Measurements from ENCODE around the gene LRRN2.

The LRRN2 gene

DNA sequence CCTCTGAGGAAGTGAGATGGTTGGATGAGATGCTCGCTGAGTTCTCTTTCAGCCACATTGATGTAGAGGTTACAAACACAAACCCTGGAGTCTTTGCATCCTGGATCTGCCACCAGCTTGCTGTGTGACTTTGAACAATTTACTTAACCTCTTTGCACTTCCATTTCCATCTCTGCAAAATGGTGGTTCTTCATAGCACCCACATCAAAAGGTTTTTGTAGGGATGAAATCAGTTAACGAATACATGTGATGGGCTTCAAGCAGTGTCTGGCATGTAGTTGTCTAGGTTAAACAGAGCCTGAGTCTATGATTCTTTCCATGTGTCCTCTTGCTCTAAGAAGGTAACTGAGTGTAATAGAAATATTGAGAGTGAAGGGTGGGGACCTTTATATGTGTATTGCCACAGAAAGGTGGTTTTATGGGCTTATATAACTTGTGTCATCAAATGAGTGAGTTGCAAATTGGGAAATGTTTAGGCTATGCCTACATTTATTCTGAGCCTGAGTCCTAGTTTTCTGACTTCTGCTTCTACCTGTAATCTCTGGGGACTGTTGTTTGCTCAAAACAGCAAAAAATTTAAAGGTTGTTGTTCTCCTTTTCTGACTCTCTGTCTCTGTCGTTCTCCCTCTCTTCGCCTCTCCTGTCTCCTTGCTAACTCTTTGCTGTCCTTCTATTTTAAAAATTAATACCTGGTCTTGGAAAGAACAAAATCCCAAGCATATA lies 27.3 kb upstream of the LRRN2 start:
- DNase-seq (ENCODE audit: low spot score), result no peak

DNA sequence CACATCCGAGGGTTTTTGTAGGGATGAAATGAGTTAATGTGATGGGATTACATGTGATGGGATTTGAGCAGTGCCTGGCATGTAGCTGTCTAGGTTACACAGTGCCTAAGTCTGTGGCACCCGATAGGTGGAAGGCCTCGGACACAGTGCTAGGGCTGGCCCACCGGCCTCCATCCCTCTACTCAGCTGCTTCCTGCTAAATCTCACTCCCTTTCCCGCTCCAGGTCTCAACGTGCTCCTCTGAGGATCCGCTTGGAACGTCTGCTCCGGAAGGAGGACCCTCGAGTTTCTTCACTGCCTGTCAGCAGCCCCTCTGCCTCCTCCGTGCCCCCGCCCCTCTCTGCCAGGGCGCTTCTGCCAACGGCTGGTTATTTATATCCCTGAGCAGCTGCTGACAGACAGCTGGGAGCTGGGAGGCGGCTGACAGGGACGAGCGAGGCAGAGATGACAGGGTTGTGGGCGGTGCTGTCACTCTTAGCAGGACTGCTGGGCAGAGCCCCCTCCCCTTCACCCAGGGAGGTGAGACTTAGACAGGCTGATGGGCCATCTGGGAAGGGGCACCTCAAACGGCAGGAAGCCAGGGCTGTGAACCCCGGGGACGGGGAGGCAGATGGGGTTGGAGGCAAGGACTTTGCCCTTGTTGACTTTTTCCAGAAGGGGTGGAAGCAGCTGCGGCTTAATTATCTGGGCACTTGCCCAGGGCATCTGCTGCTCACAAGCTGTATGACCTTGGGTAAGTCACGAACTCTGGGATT lies 26.6 kb upstream of the LRRN2 start:
- DNase-seq (ENCODE audit: low spot score), result no peak

DNA sequence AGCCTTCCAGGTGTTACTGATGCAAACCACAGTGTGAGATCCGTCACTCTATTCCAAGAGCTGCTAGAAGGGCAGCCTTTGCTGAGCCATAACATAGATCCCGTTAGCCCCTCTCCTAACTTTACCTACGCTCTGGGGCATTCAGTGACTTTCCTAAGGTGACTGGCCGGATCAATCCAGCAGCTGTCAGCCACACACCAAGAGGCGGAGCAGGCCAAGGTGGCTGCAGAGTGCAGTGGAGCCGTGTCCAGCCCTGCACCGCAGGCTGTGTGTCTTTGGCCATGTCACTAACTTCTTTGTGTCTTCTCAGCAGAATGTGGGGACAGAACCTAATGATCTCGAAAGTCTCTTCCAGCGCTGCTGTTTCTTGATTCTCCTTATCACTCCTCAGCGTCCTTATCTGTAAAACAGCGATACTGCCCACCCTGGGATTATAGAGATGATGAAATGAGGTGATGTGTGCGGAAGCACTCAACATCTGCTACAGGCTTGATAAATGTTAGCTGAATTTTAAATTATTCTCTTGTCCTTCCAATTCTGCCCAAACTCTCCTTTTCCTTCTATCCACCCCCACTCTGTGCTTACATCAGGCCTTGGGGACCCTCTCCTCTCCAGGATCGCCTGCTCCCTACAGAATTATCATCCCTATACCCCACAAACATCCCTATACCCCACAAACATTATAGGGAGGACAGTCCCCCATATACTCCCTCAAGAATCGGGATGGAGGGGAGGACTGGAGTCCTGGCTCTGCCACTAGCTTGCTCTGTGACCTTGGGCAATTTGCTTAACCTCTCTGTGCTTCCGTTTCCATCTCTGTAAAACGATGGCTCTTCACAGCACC lies 25.8 kb upstream of the LRRN2 start:
- DNase-seq (ENCODE audit: low spot score), result no peak

DNA sequence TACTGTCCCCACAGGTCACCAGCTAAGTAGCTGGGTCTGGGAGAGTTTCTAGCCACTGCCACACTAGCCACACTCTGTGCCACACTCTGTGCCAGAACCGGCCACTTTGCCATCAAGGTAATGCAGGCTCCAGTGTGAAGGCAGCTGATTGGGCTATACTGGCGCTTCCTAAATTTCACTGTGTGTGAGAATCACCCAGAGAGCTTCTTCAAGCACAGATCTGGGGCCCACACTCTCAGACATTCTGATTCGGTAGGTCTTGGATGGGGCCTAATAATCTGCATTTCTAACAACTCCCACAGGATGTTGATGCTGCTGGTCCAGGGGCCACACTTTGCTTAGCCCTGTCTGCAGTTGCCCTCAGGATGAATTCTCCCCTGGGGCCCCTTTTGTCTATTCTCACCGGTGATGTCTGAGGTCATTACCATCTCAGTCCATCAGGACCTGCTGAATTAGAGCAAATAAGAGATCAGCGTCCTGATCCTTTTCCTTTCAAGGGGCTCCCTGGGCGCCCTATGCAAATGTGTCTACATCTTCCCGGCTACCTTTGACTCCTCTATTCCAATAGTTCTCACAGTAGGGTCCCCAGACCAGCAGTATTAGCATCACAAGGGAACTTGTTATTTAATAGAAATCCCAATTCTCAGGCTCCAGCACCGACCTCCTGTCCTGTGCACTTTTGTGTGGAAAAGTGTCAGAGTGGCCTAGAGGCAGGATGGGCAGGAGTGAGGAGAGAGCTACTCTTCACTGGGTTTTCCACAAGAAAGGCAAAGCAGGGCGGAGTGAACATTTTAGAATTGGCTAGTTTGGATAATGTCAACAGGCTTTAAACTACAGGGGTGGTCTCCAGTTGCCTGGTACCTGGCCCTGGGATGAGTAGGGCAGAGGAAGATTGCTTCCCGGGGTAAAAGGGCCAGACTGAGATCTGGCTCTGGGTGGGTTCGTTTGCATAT lies 24.7 kb upstream of the LRRN2 start:
- DNase-seq (ENCODE audit: low spot score), result no peak

DNA sequence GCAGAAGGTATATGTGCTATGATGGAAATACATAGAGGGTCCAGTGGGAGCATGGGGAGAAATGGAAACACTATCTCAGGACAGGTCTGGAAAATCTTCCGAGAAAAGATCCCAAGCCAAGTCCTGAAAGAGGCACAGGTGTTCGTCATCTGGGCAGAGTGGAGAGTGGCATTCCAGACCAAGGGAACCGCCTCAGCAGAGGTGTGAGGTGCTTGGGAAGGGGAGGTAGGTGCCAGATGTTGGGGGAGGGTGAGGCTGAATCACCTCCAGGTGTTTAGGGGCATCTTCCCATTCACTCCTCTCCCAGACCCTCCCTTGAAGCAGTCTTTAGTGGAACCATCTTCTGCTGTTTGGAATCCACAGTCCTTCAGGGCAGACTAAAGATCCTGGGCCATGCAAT lies 23.5 kb upstream of the LRRN2 start:
- no peak for DNase-seq (ENCODE audit: low spot score)

DNA sequence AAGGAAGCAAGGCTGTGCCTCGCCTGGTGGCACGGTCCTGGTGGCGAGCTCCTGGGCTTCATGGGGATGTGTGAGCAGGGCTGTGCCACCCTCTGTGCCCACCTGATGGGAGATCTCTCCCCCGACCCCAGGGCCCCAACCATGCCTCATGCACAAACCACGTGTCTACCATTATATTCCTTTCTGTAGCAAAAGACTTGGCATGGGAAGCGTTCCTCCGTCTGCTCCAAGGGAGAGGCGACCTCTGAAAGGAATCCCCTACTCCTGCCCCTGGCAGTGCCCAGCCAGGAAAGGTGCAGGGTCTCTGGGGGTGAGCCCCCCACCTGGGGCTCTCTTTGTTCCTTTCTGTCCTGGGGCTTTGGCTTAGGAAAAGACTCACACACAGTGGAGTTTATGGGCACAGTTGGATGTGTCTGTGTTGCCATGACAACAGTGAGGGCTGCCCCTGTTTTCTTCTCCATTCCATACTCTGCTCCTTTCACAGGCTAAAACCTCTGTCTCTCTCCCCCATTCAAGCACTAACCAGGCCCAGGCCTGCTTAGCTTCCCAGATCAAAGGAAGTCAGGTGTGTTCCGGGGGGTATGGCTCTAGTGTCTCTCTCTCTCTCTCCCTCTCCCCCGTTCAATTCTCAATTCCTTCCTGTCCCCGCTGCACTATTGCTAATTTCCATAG lies 21.4 kb upstream of the LRRN2 start:
- no peak for DNase-seq (ENCODE audit: low spot score)

DNA sequence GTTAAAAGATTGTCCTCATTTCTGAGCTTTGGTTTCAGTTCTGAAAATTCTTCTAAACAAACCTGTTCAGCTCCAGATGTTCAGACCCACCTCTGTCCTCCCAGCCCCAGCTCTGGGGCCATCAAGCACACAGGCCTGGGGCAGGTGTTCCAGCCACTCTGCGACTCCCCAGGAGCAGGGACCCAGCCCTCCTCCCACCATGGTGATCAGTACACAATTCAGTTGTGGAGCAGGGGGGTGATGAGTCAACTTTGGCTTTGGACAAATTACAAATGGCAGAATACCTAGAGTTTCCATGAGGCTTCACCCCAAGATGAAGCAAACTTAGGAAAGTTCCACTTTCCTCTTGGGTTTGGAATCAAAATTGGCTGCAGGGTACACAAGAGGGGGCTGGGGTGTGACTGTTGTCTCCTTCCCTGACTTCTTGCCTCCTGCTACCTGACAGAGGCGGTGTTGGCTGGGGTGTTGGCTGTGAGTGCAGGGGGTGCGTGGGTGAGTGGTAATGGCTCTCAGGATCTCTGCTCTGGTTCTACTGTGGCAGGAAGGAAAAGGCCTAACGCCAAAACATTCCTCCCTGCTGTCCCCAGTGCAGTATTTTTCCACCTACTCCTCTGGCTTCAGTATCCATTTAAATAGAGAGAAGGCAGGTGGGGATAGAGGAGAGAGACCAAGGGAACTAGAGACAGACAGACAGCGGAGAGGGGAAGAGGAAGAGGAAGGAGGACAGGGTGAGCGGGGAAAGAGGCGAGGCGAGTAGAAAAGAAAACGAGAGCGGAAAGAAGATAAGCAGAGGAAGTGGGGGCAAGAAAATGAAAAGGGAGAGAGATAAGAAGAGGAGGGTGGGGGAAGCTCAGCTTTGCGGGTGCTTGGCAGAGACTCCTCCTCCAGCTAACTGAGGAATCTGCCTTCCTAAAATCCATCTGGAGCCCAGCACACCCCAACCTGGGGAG lies 20.6 kb upstream of the LRRN2 start:
- DNase-seq (ENCODE audit: low spot score), result no peak

DNA sequence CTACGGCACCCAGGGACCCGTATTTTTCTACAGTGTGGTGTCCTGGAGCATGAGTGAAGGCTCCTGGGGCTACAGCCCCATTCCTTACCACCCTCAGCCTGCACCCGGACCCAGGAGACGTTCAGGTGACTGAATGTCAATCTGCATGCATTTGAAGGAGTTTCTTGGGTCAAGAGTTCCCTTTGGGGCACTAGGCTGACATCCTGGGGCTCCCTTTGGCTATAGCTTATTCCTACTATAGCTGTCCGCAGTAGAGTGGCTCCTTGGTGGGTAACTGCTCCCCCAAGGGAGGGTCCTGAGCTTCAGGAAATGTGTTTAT lies 19.9 kb upstream of the LRRN2 start:
- DNase-seq (ENCODE audit: low spot score), result no peak

DNA sequence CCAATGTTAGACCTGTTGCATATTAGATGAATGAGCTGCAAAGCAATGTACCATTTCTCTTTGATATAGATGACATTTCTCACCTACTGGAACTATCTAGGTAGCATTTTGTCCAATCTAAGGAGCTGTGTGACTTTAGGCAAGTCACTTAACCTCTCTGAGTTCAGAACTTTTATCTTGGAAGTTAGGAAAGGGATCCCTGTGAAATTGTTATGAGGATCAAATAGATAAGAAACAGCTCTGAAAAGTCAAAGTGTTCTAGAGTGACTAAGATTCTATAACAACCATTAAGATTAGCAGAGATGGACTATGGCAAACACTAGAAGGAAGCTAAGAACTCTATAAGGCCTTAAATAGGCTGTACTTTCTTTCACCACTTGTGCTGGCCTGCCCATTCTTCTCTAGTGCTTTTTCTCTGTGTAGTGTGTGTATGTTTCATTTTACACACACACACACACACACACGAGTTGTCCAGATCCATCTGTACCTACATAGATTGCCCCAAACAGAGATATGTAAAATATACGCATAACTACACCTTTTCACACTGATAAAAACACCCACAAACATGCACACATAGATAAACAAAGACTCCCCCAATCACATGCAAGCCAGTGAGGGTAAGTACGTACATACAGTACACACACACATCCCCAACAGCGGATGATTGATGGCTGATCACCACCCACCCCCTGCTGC lies 19.4 kb upstream of the LRRN2 start:
- DNase-seq (ENCODE audit: low spot score), result no peak

DNA sequence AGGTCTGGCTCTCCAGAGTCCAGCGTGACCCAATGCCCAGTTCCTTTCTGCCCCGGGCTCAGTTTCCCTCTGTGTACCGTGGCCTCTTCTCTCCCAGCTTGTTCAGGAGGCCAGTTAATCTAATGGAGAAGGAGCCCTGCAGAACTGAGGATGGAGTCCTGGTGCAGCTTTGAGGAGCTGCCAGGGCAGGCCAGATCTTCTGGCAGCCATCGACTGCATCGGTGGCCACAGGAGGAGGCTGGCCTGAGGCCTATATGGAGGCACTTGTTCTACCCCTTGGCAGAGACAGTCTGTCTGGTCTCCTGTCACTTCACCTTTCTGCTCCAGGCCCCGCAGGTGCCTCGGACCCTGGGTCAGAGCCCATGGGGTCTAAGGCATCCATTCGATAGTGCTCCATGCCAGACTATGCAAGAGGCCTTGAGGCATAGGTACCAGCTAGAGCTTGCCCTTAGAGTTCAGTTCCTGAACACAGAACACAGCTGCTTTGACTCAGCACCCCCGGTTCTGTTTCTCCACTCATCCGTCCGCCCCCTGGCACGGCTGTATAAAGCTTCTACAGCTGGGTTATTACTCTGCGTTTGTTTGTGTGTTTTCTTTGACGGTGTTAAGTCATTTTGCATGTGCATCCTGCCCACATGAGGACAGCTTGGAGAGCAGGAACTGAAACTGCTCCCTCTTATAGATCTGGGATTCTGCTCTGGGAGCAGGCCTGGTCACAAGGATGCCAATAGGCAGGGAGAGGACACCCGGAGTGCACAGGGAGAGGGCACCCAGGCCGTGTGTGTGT lies 18.5 kb upstream of the LRRN2 start:
- DNase-seq (ENCODE audit: low spot score), result no peak

DNA sequence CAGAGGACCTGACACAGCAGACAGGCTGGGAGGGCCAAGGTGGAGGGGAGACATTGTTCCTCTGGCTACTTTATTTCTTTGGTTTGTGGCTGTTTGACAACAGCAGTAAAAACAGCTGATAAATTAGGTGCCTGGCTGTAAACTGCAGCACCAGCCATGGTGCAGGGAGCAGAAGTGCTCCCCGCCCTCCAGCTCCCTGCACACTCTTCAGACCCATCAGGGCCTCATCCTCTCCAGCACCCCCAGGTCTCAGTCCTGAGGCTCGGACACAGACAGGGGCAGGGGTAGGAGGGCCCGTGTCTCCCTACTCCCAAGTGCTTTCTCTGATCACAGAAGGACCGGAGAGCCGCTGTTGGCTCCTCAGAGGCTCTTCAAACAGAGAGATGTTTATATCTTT lies 17.7 kb upstream of the LRRN2 start:
- DNase-seq (ENCODE audit: low spot score), result no peak

DNA sequence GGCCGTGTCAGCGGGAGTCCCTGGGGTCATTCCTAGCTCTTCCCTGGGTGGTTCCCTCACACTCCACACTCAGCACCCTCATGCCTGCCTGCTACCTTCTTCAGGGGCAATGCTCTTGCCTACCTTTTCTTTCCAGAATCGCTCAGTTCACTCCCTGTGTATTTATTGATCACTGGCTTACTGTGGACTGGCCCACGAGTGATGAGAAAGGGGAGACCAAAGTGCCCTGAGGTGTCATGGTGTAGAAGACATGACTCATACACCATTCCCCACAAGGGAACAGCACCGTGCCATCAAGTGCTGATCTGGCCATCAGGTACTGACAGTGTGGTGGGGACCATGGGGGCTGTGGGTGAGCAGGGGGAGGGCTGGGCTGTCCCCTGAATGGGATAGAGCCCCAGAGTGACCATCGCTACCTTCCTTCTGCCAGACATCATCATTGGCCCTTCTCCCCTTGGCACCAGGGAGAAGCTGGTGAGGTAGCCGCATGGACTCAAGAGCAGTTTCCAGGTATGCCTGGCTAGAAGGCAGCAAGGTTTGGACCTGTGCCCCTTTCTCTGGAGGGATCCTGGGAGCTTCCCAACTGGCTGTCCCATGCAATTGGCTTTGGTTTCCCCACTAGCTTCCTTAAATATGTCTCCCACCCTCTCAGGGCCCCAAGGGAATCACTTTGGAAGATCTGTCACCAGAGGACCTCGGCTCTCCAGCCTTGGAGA lies 17.2 kb upstream of the LRRN2 start:
- no peak for DNase-seq (ENCODE audit: low spot score)

DNA sequence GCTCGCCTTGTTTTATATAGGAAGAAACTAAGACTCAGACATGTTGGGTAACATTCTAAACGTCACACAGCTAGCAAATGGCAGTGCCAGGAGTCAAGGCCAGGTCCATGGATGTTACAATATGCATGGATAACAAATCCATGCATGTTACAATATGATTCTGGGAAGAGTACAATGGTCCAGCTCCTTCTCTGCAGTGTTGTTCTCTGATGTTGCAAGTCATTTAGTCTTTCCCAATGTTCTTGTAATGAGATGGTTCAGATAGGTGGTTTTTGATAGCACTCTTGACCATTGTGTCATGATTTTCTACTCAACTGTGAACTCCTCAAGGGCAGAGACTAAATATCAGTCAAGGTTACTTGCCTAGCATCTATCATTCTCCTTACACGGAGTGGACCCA lies 15.7 kb upstream of the LRRN2 start:
- no peak for DNase-seq (ENCODE audit: low spot score)

DNA sequence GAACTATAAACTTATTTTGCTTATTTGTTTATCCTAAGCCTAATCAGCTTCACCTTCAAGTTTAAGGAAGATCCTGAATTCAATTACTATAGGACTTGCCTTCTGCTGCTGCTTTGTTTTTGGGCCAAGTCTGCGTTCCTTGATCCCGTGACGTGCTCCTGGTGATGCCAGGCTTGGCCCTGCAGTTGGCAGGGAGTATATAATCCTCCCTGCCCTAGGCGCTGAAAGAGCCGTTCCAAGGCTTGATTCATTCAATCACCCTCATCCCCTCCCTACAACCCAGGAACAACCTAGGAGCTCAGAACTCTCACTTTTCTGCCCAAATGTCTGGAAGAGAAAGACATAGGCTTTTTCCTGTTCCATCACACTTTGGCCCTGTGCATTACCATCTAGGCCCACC lies 12.4 kb upstream of the LRRN2 start:
- no peak for DNase-seq (ENCODE audit: low spot score)

DNA sequence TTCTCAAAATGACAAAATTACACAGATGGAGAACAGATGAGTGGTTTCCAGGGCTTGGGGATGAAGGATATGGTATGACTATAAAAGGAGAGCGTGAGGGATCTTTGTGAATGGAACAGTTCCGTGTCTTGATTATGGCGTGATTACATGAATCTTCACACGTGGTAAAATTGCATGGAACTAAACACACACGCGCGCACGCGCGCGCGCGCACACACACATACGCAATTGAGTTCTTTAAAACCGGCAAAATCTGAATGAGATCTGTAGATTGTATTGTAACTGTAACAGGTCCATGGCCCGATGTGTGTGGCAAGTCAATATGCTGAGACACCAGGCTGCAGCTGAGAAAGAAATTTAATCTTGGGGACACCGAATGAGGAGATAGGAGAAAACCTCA lies 11.1 kb upstream of the LRRN2 start:
- DNase-seq (ENCODE audit: low spot score), result no peak

DNA sequence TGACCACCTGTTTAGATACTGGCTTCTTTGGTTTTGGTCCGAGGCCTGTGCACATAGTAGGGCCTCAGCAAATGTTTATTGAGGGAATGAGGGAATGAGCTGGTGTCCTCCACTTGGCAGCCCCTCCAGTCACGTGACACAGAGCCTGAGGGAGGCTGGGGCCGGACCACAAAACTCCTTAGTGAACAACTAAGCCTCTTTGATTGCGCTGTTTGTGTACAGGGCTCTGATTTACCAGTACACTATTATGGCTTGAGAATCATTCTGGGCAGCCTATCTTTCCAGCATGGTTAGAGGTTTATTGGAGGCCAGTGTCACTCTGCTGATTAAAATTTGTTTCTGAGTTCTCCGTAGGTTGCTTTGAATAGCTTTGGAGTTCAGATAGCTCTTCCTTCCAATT lies 10.2 kb upstream of the LRRN2 start:
- DNase-seq (ENCODE audit: low spot score), result no peak

DNA sequence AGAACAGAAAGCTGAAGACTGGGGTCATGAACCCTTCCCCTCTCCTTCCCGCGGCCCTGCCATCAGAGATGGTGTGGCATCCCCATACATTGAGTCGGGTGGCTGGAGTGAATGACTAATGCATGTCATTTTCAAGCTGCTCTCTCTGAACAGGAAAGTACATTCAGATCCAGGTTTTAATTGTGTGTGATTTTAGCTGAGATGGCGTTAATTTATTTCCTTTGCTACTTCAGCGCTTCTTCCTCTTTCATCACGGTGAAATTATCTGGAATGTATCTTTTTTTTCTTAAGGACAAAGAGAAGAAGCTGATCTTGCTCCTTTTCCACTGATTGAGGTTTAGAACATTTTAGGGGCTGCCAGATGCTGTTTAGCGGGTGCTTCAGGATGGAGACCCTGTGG lies 8.6 kb upstream of the LRRN2 start:
- no peak for DNase-seq (ENCODE audit: low spot score)

DNA sequence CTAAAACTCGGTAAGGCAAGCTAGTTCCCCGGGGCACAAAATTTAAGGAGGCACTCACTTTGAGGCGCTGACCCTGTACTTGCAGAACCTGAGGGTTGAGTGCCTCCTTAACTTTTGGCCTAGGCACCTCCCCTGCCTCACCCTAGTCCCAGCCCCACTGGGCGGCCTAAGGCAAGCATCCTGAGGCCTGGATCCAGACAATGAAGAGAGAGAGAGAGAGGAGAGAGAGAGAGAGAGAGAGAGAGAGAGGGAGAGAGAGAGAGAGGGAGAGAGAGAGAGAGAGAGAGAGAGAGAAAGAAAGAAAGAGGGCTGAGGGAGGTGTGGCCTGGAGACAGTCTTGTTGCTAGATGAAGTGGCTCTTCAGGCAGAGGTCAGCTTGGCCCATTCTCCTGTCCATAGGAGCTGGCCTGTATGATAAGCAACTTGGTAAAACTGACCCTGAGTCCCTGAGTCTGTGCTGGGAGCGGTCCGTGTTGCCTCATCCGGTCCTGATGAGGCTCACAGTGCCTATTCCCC lies 7.4 kb upstream of the LRRN2 start:
- DNase-seq (ENCODE audit: low spot score), result no peak

All from activated CD4-positive, alpha-beta T cell treated with anti-CD3 and anti-CD28 coated beads, Interleukin-2, Interleukin-4, amounts not matched to agents 100 ng/mL and 50 ng/mL, durations not matched to agents 16 hours and 8 hours (primary cell).